Gastroesophageal sphincter (tissue), 3 donors: ENCODE measurements around the gene TRERF1.

Source experiments
- CTCF ChIP-seq, 4 experiments: fragments of 200-600 bp in 2 of 4; fragments of 450-650 bp in 2 of 4; sonication (generic) in 1 of 4; IDR thresholded peaks; one replicate each; pipeline ENCODE4 v1.5.1; 2017 to 2019; ENCODE audit warnings: antibody characterized with exemption in 4 of 4, mild to moderate bottlenecking in 2 of 4, moderate library complexity in 2 of 4
- EP300 ChIP-seq: sonication (generic); formaldehyde crosslinking; IDR thresholded peaks from one replicate; pipeline ENCODE4 v1.6.1; 2017; ENCODE audit warnings: antibody characterized with exemption, mild to moderate bottlenecking
- POLR2A ChIP-seq, 2 donors: fragments of 450-650 bp; IDR thresholded peaks; one replicate each; pipeline ENCODE4 v1.6.1; 2017; ENCODE audit warnings: antibody characterized with exemption in 2 of 2, mild to moderate bottlenecking in 2 of 2, moderate library complexity in 1 of 2
- POLR2AphosphoS5 ChIP-seq: sonication (generic); formaldehyde crosslinking; IDR thresholded peaks from one replicate; pipeline ENCODE4 v1.6.1; 2017; ENCODE audit warnings: antibody characterized with exemption

- TF ChIP-seq CTCF (IDR thresholded peaks at IDR 0.05) (no peak), POLR2A (IDR thresholded peaks at IDR 0.05) (no peak), EP300 (no peak), POLR2AphosphoS5 (no peak)
These were observed 22.6 kb downstream of the TRERF1 start for GRCh38 chr6:42429042-42429585.
